NCI-H2029 treated with DMSO at 0.1 percent for 48 hours (cell line): Measurements from ENCODE around the gene FGR.

Experiments used
- DNase-seq: peaks from one replicate; lab custom pipeline; 2025; lab: John Stamatoyannopoulos, UW

The FGR gene

DNA sequence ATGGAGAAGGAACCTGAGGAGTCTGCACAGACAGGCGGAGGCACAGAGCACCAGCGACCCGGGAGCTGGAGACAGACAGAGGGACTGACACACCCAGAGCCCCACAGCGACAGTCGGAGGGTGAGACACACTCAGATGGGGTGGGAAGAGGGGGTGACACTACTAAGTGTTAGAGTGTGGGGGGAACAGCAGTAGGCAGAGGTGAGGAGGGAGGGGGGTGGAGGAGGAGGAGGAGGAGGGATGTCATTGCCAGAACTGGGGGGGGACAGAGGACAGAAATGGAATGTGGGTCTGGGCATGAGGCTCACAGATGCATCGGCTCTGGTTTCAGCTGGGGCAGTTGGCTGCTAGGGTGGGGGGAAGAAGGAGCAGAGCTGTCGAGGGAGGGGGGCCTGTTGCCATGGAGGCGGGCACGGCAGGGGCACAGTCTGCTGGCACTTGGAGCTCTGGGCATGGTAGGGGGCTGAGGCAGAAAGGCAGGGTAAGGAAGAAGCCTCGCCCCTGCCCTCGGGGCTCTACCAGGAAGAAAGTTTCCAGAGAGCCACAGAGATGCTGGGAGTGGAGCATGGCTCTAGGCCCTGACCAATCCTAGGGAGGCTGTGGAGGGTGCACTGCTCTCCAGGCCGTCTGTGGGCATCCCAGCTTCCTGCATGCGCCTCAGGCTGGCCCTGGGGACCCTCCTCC is 68.4 kb downstream of the FGR start:
- DNase-seq: no peak

DNA sequence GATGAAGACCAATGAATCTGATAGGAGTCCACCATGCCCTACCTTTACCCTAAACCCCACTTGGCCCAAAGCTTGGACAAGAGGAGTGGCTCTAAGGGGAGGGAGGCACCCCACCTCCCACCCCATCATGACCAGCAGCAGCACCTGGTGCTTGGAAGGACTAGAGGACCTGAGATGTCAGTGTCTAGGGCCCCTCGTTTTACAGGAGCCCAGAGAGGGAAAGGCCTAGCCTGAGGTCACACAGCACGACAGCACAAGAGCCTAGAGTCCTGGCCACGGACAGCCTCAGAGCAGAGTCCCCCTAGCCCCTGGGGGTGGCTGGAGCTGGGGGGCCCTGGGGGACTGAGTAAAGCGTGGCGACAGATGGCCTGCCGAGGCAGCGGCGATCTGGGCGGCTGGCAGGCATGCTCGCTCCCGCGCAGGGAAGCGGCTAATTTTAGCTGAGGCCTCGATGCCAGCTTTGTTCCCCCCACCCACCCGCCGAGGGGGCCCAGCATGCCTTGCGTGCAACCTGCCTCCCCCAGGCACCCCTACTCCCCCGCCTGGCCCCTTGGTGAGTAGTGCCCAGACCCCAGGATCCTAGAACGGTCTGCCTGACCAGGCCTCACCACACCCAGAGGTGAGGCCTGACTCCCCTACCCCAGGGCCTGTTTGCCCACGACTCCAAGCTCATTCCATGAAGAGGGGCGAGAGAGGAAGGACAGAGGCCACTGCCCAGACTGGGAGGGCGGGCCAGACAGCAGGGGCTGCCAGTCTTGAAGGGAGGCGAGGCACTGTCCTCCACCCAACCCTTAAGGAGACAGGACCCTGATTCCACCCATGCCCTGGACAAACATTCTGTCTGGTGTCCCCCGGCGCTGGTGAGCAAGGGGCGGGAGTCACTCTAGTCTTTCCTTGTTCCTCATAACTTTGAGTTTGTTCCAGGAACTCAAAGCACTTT is 70.0 kb downstream of the FGR start:
- no peak for DNase-seq

GRCh38 chr1:27563591-27564471 is 71.2 kb downstream of the FGR start:
- DNase-seq: no peak

- no peak for DNase-seq
Measured at GRCh38 chr1:27563341-27563590, 71.7 kb downstream of the FGR start.

- no peak for DNase-seq
Measured at GRCh38 chr1:27562534-27563340, 72.2 kb downstream of the FGR start.
